ENCODE results near the gene KRTAP5-11.

The KRTAP5-11 gene

DNA sequence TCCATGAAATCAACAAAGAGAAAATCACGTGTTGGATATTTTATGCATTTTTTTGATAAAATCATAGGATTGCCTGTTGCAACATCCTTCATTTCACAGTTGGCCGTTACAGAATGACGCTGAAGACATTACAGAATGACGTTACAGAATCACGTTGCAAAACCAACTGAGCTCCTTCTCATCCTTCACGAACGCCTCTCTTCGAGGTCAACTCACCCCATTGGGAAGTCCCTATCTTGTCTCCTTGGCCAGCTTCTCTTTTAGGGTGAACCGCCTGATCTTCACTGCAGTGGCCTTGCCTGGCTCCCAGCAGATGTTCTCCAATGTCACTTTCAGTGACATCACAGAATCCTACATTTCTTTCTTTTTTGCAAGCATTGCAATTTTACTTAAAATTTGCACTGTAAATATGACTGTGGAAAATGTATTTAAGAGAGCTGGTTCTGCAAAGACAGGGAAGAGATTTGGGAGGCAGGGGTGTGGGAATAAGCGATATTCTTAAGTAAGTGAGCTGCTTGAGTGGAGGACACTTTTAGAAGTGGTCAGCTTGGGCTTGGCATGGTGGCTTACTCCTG, 50.6 kb downstream of the KRTAP5-11 start:
- Histone ChIP-seq H3K4me3 (ENCODE audit: low read depth, low read length) (no peak overlapping the region), H3K36me3 (replicated peaks) (no peaks in the 10 kb centered on the region), H3K27me3 (replicated peaks) (no peaks in the 10 kb centered on the region), H3K27ac (no peak overlapping the region)
- in situ Hi-C loops (cut with HindIII; ENCODE audit: low pct_ligation_motif_present, low sequenced_read_pairs), result no loop called here
- TF ChIP-seq, protein P1, sequence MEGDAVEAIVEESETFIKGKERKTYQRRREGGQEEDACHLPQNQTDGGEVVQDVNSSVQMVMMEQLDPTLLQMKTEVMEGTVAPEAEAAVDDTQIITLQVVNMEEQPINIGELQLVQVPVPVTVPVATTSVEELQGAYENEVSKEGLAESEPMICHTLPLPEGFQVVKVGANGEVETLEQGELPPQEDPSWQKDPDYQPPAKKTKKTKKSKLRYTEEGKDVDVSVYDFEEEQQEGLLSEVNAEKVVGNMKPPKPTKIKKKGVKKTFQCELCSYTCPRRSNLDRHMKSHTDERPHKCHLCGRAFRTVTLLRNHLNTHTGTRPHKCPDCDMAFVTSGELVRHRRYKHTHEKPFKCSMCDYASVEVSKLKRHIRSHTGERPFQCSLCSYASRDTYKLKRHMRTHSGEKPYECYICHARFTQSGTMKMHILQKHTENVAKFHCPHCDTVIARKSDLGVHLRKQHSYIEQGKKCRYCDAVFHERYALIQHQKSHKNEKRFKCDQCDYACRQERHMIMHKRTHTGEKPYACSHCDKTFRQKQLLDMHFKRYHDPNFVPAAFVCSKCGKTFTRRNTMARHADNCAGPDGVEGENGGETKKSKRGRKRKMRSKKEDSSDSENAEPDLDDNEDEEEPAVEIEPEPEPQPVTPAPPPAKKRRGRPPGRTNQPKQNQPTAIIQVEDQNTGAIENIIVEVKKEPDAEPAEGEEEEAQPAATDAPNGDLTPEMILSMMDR (IDR thresholded peaks at IDR 0.05; ENCODE audit: low read depth, low read length, missing control alignments), result no peak
- no peak for DNase-seq
